Ovary (tissue), 3 donors: ENCODE results near the gene NMU.

Source experiments
- POLR2A ChIP-seq: fragments of 450-650 bp; IDR thresholded peaks from one replicate; pipeline ENCODE4 v1.6.1; 2017; ENCODE audit warnings: antibody characterized with exemption, mild to moderate bottlenecking, moderate library complexity
- TF ChIP-seq, protein P1 (sequence below), 3 donors: fragments of 450-650 bp in 2 of 3; fragments of 200-600 bp in 1 of 3; IDR thresholded peaks; one replicate each; pipeline versions ENCODE4 v1.5.1 to v1.8.0; 2016 to 2022; ENCODE audit warnings: antibody characterized with exemption in 3 of 3, mild to moderate bottlenecking in 1 of 3
- donor health status: DM: no; HTN: no; CAD: no.

DNA sequence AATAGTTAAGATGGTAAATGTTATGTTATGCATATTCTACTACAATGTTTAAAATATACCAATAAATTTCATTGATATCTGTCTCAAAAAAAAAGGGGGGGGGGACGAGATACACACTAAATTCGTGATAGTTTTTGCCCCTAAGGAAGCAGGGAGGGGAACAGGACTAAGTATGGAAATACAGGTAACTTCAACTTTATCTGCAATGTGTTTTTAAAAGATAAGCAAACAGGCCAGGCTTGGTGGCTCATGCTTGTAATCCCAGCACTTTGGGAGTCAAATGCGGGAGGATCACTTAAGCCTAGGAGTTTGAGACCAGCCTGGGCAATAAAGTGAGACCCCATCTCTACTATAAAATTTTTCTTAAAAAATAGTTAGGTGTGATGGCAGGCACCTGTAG is 76.0 kb downstream of the NMU start:
- TF ChIP-seq, protein P1, sequence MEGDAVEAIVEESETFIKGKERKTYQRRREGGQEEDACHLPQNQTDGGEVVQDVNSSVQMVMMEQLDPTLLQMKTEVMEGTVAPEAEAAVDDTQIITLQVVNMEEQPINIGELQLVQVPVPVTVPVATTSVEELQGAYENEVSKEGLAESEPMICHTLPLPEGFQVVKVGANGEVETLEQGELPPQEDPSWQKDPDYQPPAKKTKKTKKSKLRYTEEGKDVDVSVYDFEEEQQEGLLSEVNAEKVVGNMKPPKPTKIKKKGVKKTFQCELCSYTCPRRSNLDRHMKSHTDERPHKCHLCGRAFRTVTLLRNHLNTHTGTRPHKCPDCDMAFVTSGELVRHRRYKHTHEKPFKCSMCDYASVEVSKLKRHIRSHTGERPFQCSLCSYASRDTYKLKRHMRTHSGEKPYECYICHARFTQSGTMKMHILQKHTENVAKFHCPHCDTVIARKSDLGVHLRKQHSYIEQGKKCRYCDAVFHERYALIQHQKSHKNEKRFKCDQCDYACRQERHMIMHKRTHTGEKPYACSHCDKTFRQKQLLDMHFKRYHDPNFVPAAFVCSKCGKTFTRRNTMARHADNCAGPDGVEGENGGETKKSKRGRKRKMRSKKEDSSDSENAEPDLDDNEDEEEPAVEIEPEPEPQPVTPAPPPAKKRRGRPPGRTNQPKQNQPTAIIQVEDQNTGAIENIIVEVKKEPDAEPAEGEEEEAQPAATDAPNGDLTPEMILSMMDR (IDR thresholded peaks at IDR 0.05) = no peak
- TF ChIP-seq POLR2A = no peak
